Ammon's horn (tissue), 1 donor: Measurements from ENCODE around the gene ABR.
"Not testable (repeated sequence)": the region's sequence is repeated elsewhere in the genome, so short reads cannot be mapped to it uniquely, and the experiment has no call there.

Experiments
- DNase-seq: peaks from one replicate; pipeline ENCODE4 v3.0.0-alpha.2; 2016; ENCODE audit warnings: low spot score

Gene ABR

GRCh38 chr17:1071103-1071825, 108.5 kb downstream of the ABR start:
- no peak for DNase-seq

- DNase-seq, result no peak
These were observed 109.4 kb downstream of the ABR start for GRCh38 chr17:1070411-1070810.

GRCh38 chr17:1069847-1070246, 109.9 kb downstream of the ABR start:
- DNase-seq, result no peak

GRCh38 chr17:1068356-1068755, 111.4 kb downstream of the ABR start:
- DNase-seq, result no peak

- no peak for DNase-seq
These were observed 112.4 kb downstream of the ABR start for GRCh38 chr17:1067282-1067956.

GRCh38 chr17:1065416-1065815, 114.4 kb downstream of the ABR start:
- not testable (repeated sequence) for DNase-seq

GRCh38 chr17:1060991-1061390, 118.8 kb downstream of the ABR start:
- DNase-seq, result no peak

GRCh38 chr17:1059131-1059795, 120.5 kb downstream of the ABR start:
- DNase-seq, result no peak

- DNase-seq, result no peak
These were observed 121.2 kb downstream of the ABR start for GRCh38 chr17:1058423-1059130.

GRCh38 chr17:1056761-1057160, 123.0 kb downstream of the ABR start:
- no peak for DNase-seq

GRCh38 chr17:1055751-1056645, 123.8 kb downstream of the ABR start:
- DNase-seq, result peak; percentile 74

- DNase-seq, result no peak
These were observed 124.5 kb downstream of the ABR start for GRCh38 chr17:1055231-1055630.

GRCh38 chr17:1054656-1055055, 125.1 kb downstream of the ABR start:
- DNase-seq, result no peak

- DNase-seq, result no peak
These were observed 126.0 kb downstream of the ABR start for GRCh38 chr17:1053661-1054360.

- no peak for DNase-seq
These were observed 128.5 kb downstream of the ABR start for GRCh38 chr17:1050996-1051925.

- no peak for DNase-seq
These were observed 129.4 kb downstream of the ABR start for GRCh38 chr17:1050246-1050995.

- no peak for DNase-seq
These were observed 130.1 kb downstream of the ABR start for GRCh38 chr17:1049446-1050225.

- DNase-seq, result not testable (repeated sequence)
These were observed 131.2 kb downstream of the ABR start for GRCh38 chr17:1048516-1049115.
